BLaER1 treated with 17β-estradiol and CSF1 and Interleukin-3, amounts not matched to agents 10 nM and 100 nM (cell line): ENCODE measurements around the gene C3orf20.
"Not testable (repeated sequence)": the region's sequence is repeated elsewhere in the genome, so short reads cannot be mapped to it uniquely, and the experiment has no call there.

ENCODE experiments used
- H3K27ac ChIP-seq, 11 experiments: shearing (Covaris generic); formaldehyde crosslinking; 2 replicates each; pipeline ENCODE4 v1.8.1; 2022
- H3K27me3 ChIP-seq, 11 experiments: shearing (Covaris generic); formaldehyde crosslinking; 2 replicates each; pipeline ENCODE4 v1.8.1; 2022
- H3K36me3 ChIP-seq, 11 experiments: shearing (Covaris generic); formaldehyde crosslinking; 2 replicates each; pipeline ENCODE4 v1.8.1; 2022
- H3K4me1 ChIP-seq, 10 experiments: shearing (Covaris generic); formaldehyde crosslinking; 2 replicates each; pipeline ENCODE4 v1.8.1; 2022
- H3K4me2 ChIP-seq, 11 experiments: shearing (Covaris generic); formaldehyde crosslinking; 2 replicates each; pipeline ENCODE4 v1.8.1; 2022
- H3K4me3 ChIP-seq, 10 experiments: shearing (Covaris generic); formaldehyde crosslinking; 2 replicates each; pipeline ENCODE4 v1.8.1; 2022
- H3K9ac ChIP-seq, 11 experiments: shearing (Covaris generic); formaldehyde crosslinking; 2 replicates each; pipeline ENCODE4 v1.8.1; 2022
- H3K9me3 ChIP-seq, 11 experiments: shearing (Covaris generic); formaldehyde crosslinking; replicated peaks in 1 of 11; 2 replicates each; pipeline ENCODE4 v1.8.1; 2022
- H4K20me1 ChIP-seq, 11 experiments: shearing (Covaris generic); formaldehyde crosslinking; 2 replicates each; pipeline ENCODE4 v1.8.1; 2022
- Cebpa-rat ChIP-seq, 11 experiments: shearing (Covaris generic); IDR thresholded peaks; 2 replicates each; pipeline ENCODE4 v1.8.1; 2022

Gene C3orf20

DNA sequence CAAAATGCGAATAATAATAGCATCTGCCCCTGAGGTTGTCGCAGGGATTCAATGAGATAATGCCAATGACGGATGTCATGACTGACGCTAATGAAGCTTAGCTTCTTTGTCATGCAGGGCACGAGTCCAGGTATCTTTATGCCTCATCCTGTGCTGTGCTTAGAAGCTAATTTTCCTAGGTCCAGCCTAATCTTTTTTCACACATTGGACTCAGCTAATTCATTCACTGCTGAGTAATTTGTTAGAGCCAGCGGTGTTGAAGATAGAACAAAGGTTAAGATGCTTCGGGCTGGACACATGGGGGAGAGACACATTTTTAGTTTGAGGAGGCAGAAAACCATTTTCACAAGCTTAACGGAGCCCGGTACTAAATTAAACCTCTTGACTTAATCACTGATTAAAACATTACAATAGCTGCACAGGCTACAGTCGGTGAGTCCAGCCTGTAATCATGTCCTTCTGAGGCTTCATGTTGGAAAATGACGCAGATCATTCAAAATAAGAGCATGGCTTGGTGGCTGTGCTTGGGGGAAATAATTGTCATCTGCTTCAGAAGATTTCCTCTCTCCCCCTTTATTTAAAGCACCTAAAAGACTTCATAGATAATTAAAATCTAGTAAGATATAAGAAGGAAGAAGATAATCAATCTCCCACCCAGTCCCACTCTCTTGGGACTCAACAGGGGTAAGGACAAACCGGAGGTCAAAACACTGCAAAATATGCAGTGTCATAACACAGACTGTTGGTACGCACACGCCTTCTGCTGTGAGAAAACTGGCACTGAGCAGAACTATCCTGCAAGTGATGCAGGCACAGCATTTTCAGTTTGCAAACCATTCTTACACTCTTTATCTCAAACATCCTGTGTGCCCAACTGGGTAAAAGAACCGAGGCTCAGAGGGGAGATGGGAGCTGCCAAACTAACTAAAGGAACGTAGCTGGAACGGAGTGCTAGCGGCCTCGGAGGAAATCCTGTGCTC, 26.7 kb upstream of the C3orf20 start:
- H3K4me1 ChIP-seq = peaks cover 15 to 22% (median 19%) of the 10 kb centered on the region in 10 experiments
- no peaks in the 10 kb centered on the region for H3K9me3 ChIP-seq
- H3K36me3 ChIP-seq = no peaks in the 10 kb centered on the region
- H3K4me3 ChIP-seq = no peak overlapping the region
- H3K4me2 ChIP-seq = no peak overlapping the region
- no peaks in the 10 kb centered on the region for H4K20me1 ChIP-seq
- H3K27me3 ChIP-seq = no peaks in the 10 kb centered on the region
- no peak overlapping the region for H3K9ac ChIP-seq
- no peak for TF ChIP-seq Cebpa-rat (IDR thresholded peaks at IDR 0.05)
- no peak overlapping the region for H3K27ac ChIP-seq

DNA sequence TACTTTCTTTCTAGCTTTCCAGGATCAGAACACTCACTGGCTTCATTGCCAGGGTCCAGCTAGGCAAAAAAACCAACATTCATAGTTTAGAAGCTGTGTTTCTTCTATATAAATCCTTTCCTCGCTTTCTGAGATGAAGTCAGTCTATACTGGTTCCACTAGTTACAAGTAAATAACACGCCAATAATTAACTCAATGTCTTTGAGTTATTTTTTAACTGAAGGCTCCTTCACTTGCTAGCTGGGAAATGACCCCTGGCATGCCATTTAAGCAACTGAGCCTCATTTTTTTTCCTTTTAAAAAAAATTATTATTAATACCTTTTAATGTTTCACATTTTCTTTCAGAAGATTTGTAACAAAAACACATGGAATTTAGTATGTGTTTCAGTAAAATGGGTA, 25.5 kb upstream of the C3orf20 start:
- no peaks in the 10 kb centered on the region for H3K27me3 ChIP-seq
- H3K4me3 ChIP-seq = no peak overlapping the region
- no peak overlapping the region for H3K27ac ChIP-seq
- peaks cover 23 to 31% (median 29%) of the 10 kb centered on the region in 10 experiments for H3K4me1 ChIP-seq
- no peaks in the 10 kb centered on the region for H3K9me3 ChIP-seq
- no peak overlapping the region for H3K4me2 ChIP-seq
- H3K9ac ChIP-seq = no peak overlapping the region
- H4K20me1 ChIP-seq = no peaks in the 10 kb centered on the region; a peak in 1 of 22 replicates
- peaks cover 0 to 11% (median 0%) of the 10 kb centered on the region in 11 experiments; a peak in 11 of 22 replicates for H3K36me3 ChIP-seq
- no peak for TF ChIP-seq Cebpa-rat (IDR thresholded peaks at IDR 0.05)

DNA sequence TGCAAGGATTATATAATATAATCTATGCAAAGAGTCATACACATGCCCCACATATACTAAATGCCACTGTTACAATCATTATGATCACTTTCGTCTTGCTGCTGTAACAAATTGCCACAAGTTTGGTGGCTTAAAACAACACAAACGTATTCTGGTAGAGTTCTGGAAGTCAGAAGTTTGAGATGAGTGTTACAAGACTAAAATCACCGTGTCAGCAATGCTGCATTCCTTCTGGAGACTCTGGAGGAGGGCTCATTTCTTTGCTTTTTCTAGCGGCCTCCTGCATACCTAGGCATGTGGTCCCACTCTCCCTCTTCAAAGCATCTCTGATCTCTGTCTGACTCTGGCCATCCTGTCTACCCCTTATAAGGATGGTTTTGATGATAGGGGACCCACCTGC, 24.7 kb upstream of the C3orf20 start:
- H3K9ac ChIP-seq = no peak overlapping the region
- H3K36me3 ChIP-seq = peaks cover 5 to 18% (median 7%) of the 10 kb centered on the region in 11 experiments
- no peak for TF ChIP-seq Cebpa-rat (IDR thresholded peaks at IDR 0.05)
- no peaks in the 10 kb centered on the region for H3K9me3 ChIP-seq
- H3K4me2 ChIP-seq = peak overlapping the region; percentile 54 to 91 (median 74); a peak in 20 of 22 replicates
- no peak overlapping the region for H3K27ac ChIP-seq
- H4K20me1 ChIP-seq = peaks cover 0 to 4% (median 0%) of the 10 kb centered on the region in 11 experiments; a peak in 3 of 22 replicates
- peaks cover 24 to 37% (median 29%) of the 10 kb centered on the region in 10 experiments for H3K4me1 ChIP-seq
- H3K4me3 ChIP-seq = 0 out of 20 replicates have a peak overlapping the region, but pooled peaks of 1 of the 10 experiments have one; percentile 90
- H3K27me3 ChIP-seq = no peaks in the 10 kb centered on the region

DNA sequence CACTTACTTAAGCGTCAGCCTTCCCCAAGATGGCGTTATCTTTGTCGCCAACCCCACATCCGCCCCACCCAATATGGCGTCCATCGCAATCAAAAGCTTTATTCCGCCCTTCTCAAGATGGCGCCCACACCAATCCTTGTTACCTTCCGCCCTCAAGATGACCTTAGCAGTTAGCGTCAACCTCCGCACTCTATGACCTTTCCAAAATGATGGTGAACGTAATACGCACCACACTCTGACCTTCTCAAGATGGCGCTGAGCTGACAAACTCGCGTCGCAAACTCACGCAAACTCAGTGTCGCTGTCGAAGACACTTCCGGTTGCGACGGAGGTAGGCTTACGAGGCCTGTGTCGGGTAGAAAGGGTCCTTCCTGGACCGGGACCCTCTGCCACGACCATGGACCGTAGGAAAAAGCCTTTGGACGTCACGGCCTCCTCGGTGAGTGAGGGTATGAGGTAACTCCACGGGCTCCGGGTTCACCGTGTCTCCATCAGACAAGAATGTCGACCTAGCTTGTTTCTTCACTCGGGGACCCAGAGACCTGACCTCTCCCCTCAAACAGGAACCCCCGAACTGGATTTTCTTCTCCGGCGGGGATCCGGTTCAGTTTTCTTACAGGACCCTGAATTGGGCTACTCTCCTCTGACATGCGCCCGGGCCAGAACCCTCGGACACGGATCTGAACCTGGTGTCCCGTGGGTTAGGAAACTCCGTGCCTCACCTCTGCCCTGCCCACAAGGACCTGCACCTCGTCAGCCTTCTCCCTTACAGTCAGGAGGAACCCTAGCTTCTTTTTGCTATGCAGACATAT, 23.3 kb upstream of the C3orf20 start, which contains the start of gene CCDC174:
Gene CCDC174, plus strand, starts transcription at position 323 of the 812 bp plus-strand sequence. Its CDS starts 75 bp downstream, at position 398.
- Histone ChIP-seq H3K4me3 (peak within 1 kb of the TSS; percentile 70 to 90 (median 80)), H3K4me2 (peak within 1 kb of the TSS; percentile 75 to 94 (median 86)), H3K27ac (peak within 1 kb of the TSS; percentile 82 to 96 (median 90)), H3K36me3 (peaks cover 19 to 33% (median 21%) of the 10 kb centered on the region in 11 experiments), H4K20me1 (peaks cover 0 to 8% (median under 1%) of the 10 kb centered on the region in 11 experiments; a peak in 6 of 22 replicates), H3K4me1 (peaks cover 24 to 39% (median 29%) of the 10 kb centered on the region in 10 experiments), H3K27me3 (no peaks in the 10 kb centered on the region), H3K9ac (peak within 1 kb of the TSS; percentile 82 to 98 (median 93)), H3K9me3 (no peaks in the 10 kb centered on the region)
- no peak for TF ChIP-seq Cebpa-rat (IDR thresholded peaks at IDR 0.05)

DNA sequence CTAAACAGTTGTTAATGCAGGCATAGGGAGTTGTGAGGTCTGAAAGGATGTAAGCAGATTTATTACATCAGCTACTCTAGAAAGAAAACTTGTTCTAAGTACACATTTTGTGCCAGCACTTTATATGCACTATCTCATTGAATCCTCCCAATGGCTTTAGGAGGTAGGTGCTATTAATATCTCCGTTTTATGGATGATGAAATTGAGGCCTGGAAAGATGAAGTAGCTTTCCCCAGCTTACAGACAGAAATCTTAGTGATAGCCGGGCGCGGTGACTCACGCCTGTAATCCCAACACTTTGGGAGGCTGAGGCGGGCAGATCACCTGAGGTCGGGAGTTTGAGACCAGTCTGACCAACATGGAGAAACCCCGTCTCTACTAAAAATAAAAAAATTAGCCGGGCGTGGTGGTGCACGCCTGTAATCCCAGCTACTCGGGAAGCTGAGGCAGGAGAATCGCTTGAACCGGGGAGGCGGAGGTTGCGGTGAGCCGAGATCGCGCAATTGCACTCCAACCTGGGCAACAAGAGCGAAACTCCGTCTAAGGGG, 22.5 kb upstream of the C3orf20 start:
- not testable (repeated sequence) for H3K27me3 ChIP-seq, H3K9me3 ChIP-seq
- Histone ChIP-seq H3K36me3 (peaks cover 27 to 41% (median 29%) of the 10 kb centered on the region in 11 experiments), H4K20me1 (peaks cover 0 to 13% (median 6%) of the 10 kb centered on the region in 11 experiments; a peak in 8 of 22 replicates), H3K4me1 (peaks cover 24 to 39% (median 29%) of the 10 kb centered on the region in 10 experiments), H3K4me3 (peak overlapping the region; percentile 70 to 90 (median 80)), H3K4me2 (peak overlapping the region; percentile 75 to 94 (median 86)), H3K27ac (peak overlapping the region; percentile 82 to 96 (median 90); a peak in 21 of 22 replicates), H3K9ac (peak overlapping the region; percentile 82 to 98 (median 93))

DNA sequence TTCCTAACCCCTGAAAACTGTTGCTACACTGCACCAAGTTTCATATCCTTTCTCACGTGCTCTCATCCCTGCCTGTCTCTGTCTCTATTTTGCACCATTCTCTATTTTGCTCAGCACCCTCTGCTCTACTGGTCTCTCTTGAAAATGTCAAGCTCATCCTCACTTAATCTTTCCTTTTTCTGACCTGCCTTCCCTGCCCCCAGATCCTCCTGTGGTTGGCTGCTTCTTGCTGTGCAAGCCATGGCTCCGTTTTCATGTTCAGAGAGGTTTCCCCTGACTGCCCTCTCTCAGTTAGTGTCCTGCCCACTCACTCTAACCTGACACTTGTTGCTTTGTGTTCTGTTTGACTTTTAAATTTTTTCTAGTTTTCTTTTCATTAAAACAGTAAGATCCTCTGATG, 17.4 kb upstream of the C3orf20 start:
- Histone ChIP-seq H4K20me1 (peaks cover 0 to 46% (median 21%) of the 10 kb centered on the region in 11 experiments; a peak in 12 of 22 replicates), H3K9ac (no peak overlapping the region; a peak in 1 of 22 replicates), H3K4me2 (no peak overlapping the region), H3K36me3 (peaks cover 79 to 92% (median 81%) of the 10 kb centered on the region in 11 experiments), H3K27ac (no peak overlapping the region), H3K4me3 (no peak overlapping the region), H3K27me3 (no peaks in the 10 kb centered on the region), H3K4me1 (peaks cover 13 to 27% (median 16%) of the 10 kb centered on the region in 10 experiments), H3K9me3 (no peaks in the 10 kb centered on the region)
- TF ChIP-seq Cebpa-rat (IDR thresholded peaks at IDR 0.05) = no peak

DNA sequence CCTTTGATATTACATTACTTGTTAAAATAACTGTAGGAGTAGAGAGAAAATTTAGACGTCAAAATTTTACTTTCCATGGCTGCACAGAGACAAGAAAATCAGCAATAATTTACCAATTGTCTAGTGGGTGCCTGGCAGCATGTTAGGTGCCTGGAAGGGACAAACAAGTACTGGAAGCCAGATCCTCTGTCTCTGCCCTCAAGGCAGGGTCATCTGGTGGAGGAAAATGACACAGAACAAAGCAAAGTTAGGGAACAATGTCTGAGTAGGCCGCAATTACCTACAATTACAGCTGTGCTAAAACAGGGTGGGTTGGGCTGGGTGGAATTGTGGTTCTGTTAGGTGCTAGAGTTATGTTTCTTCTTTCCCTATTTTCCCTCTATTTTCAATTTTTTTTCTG, 16.0 kb upstream of the C3orf20 start:
- Histone ChIP-seq H4K20me1 (peaks cover 0 to 59% (median 30%) of the 10 kb centered on the region in 11 experiments; a peak in 14 of 22 replicates), H3K27me3 (no peaks in the 10 kb centered on the region), H3K9ac (no peak overlapping the region), H3K27ac (no peak overlapping the region), H3K9me3 (no peaks in the 10 kb centered on the region), H3K4me2 (no peak overlapping the region), H3K36me3 (peaks cover 93 to 100% (median 95%) of the 10 kb centered on the region in 11 experiments), H3K4me1 (peaks cover 0 to 13% (median 3%) of the 10 kb centered on the region in 10 experiments; a peak in 15 of 20 replicates), H3K4me3 (no peak overlapping the region)
- TF ChIP-seq Cebpa-rat (IDR thresholded peaks at IDR 0.05) = no peak

DNA sequence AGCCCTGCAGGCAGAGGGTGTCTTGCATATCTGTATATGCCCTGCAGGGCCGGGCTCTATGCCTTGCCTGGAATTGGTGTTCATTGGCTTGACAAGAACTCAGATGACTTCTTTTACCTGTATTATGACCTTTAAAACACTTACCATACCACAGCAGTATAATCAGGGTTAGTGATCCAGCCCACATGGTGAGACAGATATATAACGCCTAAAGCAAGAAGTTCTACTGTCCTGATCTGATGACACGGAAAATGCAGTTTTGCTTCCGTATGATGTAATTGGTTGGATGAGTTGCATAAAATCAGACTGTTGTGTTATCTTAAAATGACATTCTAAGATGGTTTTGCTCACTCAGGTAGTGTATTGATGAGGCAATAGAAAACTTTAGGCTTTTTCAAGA, 14.0 kb upstream of the C3orf20 start:
- H3K27ac ChIP-seq = no peak overlapping the region
- no peak overlapping the region for H3K4me2 ChIP-seq
- no peaks in the 10 kb centered on the region for H3K9me3 ChIP-seq
- no peak overlapping the region for H3K4me3 ChIP-seq
- no peak overlapping the region for H3K9ac ChIP-seq
- TF ChIP-seq Cebpa-rat (IDR thresholded peaks at IDR 0.05) = no peak
- H4K20me1 ChIP-seq = peaks cover 0 to 58% (median 32%) of the 10 kb centered on the region in 11 experiments; a peak in 14 of 22 replicates
- no peaks in the 10 kb centered on the region for H3K27me3 ChIP-seq
- H3K4me1 ChIP-seq = no peaks in the 10 kb centered on the region
- H3K36me3 ChIP-seq = peaks cover 100% of the 10 kb centered on the region in 11 experiments
